HL-60/S4 treated with phorbol 12-myristate 13-acetate at 8.2 ng/mL for 4 days and 3 days (cell line): Measurements from ENCODE around the gene TBC1D10A.

ENCODE experiments used
- in situ Hi-C: fragments of 300-500 bp; cut with MboI; formaldehyde crosslinking; loops from 2 replicates; pipeline ENCODE4 v1.15.0; 2022; ENCODE audit warnings: low sequenced_read_pairs

TBC1D10A gene

DNA sequence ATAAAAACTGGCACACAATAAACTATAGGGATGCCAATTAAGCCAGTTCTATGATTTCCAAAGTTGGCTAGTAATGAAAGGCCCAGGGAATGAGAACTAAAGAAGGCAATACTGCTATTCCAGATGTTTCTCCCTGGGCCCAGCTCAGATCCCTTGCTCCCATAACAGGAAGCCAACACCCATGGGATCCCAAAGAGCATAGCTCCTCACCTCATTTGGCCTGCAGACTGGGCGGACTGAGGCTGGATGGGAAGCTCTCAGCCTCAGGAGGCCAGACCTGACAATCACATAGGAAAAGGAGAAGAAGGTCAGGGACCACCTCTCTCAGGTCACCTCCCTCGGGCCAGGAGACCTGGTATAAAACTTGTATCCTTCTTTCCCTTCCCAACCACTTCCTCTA is 5.3 kb downstream of the TBC1D10A start:
- in situ Hi-C loops: no loop called here

DNA sequence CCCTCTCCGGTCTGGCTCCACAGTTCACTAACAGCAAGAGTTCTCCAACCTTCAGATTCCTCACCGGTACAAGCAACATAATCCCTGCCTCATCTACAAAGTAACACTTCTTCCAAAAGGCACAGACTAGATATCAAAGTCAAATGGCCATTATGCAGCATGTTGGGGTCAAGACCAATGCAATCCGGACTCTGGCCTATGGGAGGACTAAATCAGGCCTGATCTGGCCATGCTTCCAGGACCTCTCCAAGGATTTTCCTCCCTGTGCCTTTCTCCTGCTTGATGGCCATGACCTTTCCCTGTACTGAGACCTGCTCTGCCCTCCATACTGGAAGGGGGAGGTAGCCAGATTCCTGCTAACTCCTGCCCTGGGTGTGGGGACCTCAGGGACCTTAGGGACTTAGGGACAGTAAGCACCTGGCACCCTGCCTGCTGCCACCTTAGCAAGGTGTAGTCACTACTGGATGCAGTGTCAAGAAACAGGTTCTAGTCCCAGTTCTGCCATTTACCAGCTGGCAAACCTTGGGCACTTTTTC is 6.7 kb downstream of the TBC1D10A start:
- in situ Hi-C loops: no loop called here

- in situ Hi-C loops: no loop called here
Measured at GRCh38 chr22:30318799-30319419, 7.8 kb downstream of the TBC1D10A start.

DNA sequence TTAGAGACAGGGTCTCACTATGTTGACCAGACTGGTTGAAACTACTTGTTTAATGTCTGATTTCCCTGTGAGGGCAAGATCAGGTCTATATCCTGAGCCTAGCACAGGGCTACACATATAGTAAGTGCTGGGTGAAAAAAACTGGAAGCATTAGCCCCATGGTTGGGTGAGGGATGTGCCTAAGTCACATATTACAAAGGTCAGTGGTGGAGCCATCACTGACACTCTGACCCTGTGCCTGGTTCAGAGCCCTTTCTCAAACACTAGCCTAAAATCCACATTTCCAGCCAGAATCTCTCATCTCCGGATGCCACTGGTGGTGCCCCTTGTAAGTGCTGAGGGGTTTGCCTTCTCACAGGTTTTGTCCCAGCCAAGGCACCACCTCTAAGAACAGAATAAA is 9.0 kb downstream of the TBC1D10A start:
- in situ Hi-C loops: no loop called here

GRCh38 chr22:30315962-30316576 is 10.7 kb downstream of the TBC1D10A start:
- in situ Hi-C loops: no loop called here

DNA sequence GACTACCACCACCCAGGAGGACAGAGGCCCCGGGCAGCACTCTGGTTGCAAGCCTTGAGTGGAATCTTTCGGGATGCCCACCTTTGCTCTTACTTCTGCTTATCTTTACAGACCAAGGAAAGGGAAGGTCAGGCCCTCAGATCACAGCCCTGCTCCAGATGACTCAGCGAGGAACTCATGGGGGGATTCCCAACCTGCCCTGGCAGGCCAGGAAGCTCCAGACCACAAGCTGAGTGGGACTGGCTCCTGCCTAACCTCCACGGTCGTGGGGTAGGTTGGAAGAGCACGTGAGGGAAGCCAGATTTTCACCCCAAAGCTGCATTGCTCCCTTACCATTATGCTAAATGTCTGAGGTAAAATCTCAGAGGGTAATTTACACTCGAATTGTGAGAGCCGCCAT is 11.8 kb downstream of the TBC1D10A start:
- in situ Hi-C loops: no loop called here

- in situ Hi-C loops: no loop called here
Measured at GRCh38 chr22:30313527-30314363, 13.0 kb downstream of the TBC1D10A start.

DNA sequence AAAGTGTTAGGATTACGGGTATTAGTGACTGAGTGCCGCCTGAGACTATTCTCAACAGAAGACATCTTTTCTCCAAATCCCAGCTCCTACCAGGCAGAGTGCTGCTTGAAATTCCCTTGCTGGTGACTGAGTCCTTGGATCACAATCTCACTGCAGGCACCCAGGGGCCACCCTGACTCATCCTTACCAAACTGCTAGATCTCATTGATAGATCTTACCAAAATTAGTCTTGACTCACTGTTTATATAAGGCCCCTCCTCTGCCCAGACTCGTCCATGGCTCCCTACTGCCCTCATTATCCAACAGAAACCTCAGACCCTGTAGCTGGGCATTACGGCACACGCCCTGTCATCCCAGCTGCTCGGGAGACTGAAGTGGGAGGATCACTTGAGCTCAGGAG is 14.7 kb downstream of the TBC1D10A start:
- in situ Hi-C loops: no loop called here

DNA sequence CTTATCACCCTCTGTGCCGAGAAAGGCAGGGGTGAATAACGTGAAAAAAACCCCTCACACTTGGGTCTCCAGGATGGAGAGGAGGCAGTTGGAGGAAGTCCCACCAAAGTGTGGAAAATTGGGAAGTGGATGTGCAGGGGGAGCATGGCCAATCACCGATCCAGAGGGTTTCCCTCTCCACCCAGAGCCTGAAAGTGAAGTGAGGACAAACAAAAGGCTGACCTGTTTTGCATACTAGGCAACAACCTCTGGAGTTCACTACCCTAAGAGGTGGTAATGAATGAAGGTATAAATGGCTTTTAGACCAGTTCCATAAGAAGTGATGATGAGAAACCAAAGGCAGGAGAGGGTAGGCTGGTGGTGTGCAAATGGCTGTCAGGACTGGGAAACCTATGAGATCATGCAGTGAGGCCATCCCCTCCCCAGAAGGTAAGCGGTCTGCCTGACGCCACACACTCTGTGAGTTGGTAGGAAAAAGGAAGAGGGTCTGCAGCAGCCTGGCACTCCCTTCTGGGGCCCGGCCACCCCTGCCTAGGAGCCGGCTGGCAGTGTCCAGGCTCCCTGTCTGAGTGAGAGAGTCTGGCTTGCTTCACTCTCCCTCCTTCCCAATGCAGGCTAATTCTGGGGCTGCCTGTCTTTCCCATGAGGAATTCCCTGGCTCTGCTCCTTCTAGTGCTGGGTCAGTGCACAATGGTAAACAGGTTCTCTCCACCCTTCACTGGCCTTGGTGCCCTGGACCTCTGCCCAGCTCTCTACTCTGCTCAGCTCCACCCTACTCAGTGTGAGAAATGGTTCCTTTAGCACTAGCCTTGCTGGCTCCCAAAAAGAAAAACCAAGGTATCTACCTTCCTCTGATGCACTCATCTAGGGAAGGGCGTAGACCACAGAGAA is 15.6 kb downstream of the TBC1D10A start:
- in situ Hi-C loops: no loop called here

GRCh38 chr22:30309951-30310741 is 16.6 kb downstream of the TBC1D10A start:
- in situ Hi-C loops: no loop called here

DNA sequence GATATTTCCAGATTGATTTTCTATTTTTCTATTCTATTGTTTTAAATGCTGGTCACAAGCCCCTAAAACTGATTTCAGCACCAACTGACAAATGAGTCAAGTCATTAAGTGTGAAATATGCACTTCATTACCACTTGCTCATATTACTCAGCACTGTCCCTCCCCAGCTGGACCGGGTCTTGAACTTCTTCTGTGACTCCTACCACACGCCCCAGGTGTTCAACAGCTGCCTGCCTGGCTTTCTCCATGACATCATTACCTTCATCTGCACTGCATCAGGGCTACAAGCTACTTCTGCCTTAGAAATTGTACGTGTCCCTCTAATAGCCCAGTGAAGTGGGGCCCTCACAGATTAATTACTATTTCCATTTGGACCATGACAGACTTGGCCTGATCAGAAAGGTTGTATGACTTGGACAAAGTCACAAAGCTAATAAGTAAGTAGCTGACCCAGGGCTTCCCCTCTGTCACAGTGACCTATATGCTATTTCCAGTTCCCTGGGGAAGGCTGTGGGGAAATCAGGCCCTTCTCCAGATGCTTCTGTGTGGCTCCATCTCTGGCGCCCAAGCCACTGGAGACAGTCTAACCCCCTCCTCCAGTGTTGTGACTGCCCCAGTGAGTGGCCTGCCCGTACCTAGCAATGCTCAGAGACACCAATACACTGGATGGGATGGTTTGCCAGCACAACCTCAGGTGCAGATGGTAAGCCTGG is 18.1 kb downstream of the TBC1D10A start:
- in situ Hi-C loops: no loop called here

GRCh38 chr22:30308093-30308492 is 18.6 kb downstream of the TBC1D10A start:
- in situ Hi-C loops: no loop called here

DNA sequence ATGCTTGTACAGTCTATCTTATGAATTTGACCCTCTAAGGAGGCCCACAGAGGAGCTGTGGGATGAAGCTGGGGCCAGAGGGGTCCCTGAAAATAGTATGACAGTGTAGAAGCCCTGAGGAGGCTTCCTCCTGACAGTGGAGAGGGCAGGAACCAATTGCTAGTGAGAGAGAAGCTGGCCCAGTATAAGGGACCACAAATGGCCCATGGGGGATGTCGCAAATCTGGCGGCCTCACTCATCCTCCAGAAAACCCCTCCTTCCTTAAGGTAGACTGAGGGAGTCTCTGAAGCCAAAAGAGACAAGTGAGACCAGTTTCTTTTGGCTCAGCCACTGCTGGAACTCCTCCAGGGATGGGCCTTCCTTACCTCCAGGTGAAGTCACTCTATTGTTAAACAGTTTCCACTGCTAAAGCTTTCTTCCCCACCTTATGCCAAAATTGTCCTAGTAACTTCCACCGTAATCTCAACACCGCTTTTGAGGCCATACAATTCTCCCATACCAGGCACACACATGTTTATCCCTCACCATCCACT is 19.6 kb downstream of the TBC1D10A start:
- in situ Hi-C loops: no loop called here

GRCh38 chr22:30306627-30307011 is 20.1 kb downstream of the TBC1D10A start:
- in situ Hi-C loops: no loop called here

DNA sequence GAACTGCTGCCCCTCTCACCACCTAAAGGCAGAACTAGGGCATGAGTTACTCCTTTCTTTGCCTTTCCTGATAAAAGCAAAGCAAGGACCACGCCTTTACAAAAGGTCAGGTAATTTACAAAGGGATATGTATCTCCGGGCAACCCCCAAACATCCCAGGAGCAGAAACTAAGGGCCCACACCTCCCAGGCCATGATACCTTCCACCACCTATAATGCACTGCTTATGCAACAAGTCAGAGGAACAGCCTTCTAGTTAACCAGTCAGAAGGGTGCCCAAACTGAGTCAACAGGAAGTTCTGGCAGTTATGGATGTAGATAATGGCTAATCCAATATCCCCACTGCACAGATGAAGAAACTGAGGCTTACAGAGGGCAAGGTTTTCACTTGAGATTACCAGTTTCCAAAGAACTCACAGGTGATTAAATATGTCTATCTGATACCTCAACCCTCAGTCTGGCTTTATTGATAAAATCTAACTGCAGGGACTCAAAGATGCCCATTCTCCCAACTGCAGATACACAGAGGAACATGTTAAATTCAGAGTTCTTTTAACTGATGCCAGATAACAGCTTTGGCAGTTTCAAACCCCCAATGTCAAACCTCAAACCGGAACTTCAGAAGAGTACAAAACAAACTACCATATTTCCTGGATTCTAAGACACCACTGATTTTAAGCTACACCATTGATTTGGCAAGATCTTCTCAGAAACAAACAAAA is 20.7 kb downstream of the TBC1D10A start:
- in situ Hi-C loops: no loop called here

DNA sequence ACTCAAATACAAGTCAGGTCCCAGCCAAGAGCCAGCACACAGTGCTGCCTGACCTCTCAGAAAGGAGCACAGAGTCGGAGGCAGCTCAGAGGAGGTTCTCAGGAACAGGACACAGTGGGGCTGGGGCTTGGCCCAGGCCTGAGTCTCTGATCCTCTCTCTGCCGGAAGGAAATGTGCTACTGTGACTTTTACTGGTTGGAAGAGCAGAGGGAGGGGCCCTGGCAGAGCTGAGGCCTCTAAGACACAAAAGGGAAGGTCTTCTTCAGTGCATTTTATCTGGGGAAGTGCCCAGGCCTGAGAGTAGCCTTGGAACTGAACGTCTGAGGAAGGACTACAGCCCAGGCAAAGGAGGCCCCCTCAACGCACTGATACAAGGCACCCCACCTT is 21.2 kb downstream of the TBC1D10A start:
- in situ Hi-C loops: no loop called here

- in situ Hi-C loops: no loop called here
Measured at GRCh38 chr22:30304495-30305244, 22.1 kb downstream of the TBC1D10A start.

- in situ Hi-C loops: no loop called here
Measured at GRCh38 chr22:30302810-30303138, 24.0 kb downstream of the TBC1D10A start.
